Peyer's patch (tissue), 4 donors: ENCODE measurements around the gene ENTPD8. TPM values are rescaled to one million over a fixed set of nuclear protein-coding genes. Genes with fewer than 3 reads are reported as not detected.

ENCODE experiments used
- DNase-seq, 3 donors: peaks; one replicate each; pipeline ENCODE4 v3.0.0-alpha.2; 2017 to 2019
- H3K27ac ChIP-seq, 4 donors: fragments of 200-600 bp; sonication (generic); one replicate each; pipeline ENCODE4 v1.5.1; 2016 to 2019
- H3K27me3 ChIP-seq, 2 donors: fragments of 200-600 bp; sonication (generic); one replicate each; pipeline ENCODE4 v1.5.1; 2019
- H3K36me3 ChIP-seq, 3 donors: fragments of 200-600 bp; sonication (generic); one replicate each; pipeline ENCODE4 v1.5.1; 2016 to 2019
- H3K4me1 ChIP-seq, 4 donors: fragments of 200-600 bp; sonication (generic); one replicate each; pipeline ENCODE4 v1.5.1; 2016 to 2019
- H3K4me3 ChIP-seq, 4 donors: fragments of 200-600 bp; sonication (generic); 1 replicate in 3 of 4; 2 replicates in 1 of 4; pipeline ENCODE4 v1.5.1; 2016 to 2019; ENCODE audit warnings: mild to moderate bottlenecking in 1 of 4
- H3K9me3 ChIP-seq, 4 donors: fragments of 200-600 bp; sonication (generic); one replicate each; pipeline ENCODE4 v1.5.1; 2016 to 2019; ENCODE audit warnings: mild to moderate bottlenecking in 1 of 4
- CTCF ChIP-seq, 6 experiments: fragments of 450-650 bp in 4 of 6; fragments of 200-600 bp in 2 of 6; sonication (generic) in 1 of 6; IDR thresholded peaks; one replicate each; pipeline ENCODE4 v1.5.1; 2017 to 2019; ENCODE audit warnings: antibody characterized with exemption in 6 of 6, mild to moderate bottlenecking in 3 of 6, moderate library complexity in 1 of 6
- POLR2A ChIP-seq, 2 donors: fragments of 450-650 bp; IDR thresholded peaks; one replicate each; pipeline ENCODE4 v1.5.1; 2017; ENCODE audit warnings: antibody characterized with exemption in 2 of 2, mild to moderate bottlenecking in 2 of 2, moderate library complexity in 2 of 2
- total RNA-seq, 4 donors: library from RNA; depleted of rRNA; stranded (reverse); fragments of >200 nt; gene quantifications; one replicate each; pipeline ENCODE4 v1.1.0, GENCODE V29; 2016

ENTPD8 gene
- total RNA-seq, 4 donors from 2014 or later, result 26.4 to 143 (median 104) TPM

GRCh38 chr9:137405677-137406081 is 35.5 kb downstream of the ENTPD8 start:
- H3K27ac ChIP-seq, result no peak overlapping the region
- no peak overlapping the region for H3K4me3 ChIP-seq

GRCh38 chr9:137404961-137405567 is 36.1 kb downstream of the ENTPD8 start:
- Histone ChIP-seq H3K27me3 (no peaks in the 10 kb centered on the region), H3K9me3 (no peaks in the 10 kb centered on the region), H3K4me1 (peaks cover 0 to 26% (median 5%) of the 10 kb centered on the region in 4 donors), H3K27ac (no peak overlapping the region), H3K36me3 (no peaks in the 10 kb centered on the region), H3K4me3 (no peak overlapping the region)
- TF ChIP-seq CTCF (IDR thresholded peaks at IDR 0.05) (no peak), POLR2A (IDR thresholded peaks at IDR 0.05) (no peak)
- DNase-seq, result no peak

More at GRCh38 chr9:137405677-137406081, 35.5 kb downstream of the ENTPD8 start:
- no peak for DNase-seq
- no peak for TF ChIP-seq CTCF (IDR thresholded peaks at IDR 0.05)
- no peak for TF ChIP-seq POLR2A (IDR thresholded peaks at IDR 0.05)
- no peaks in the 10 kb centered on the region for H3K36me3 ChIP-seq
- H3K4me1 ChIP-seq, result peaks cover 0 to 23% (median 5%) of the 10 kb centered on the region in 4 donors
- H3K27me3 ChIP-seq, result no peaks in the 10 kb centered on the region
- H3K9me3 ChIP-seq, result no peaks in the 10 kb centered on the region

GRCh38 chr9:137403269-137403668 is 37.9 kb downstream of the ENTPD8 start:
- Histone ChIP-seq H3K4me3 (no peak overlapping the region), H3K4me1 (peaks cover 0 to 33% (median 5%) of the 10 kb centered on the region in 4 donors), H3K27me3 (no peaks in the 10 kb centered on the region), H3K9me3 (no peaks in the 10 kb centered on the region), H3K36me3 (no peaks in the 10 kb centered on the region), H3K27ac (no peak overlapping the region)
- TF ChIP-seq CTCF (IDR thresholded peaks at IDR 0.05), result no peak
- no peak for TF ChIP-seq POLR2A (IDR thresholded peaks at IDR 0.05)
- no peak for DNase-seq

GRCh38 chr9:137402746-137403145 is 38.4 kb downstream of the ENTPD8 start:
- no peak for DNase-seq
- H3K9me3 ChIP-seq, result no peaks in the 10 kb centered on the region
- no peaks in the 10 kb centered on the region for H3K27me3 ChIP-seq
- no peaks in the 10 kb centered on the region for H3K36me3 ChIP-seq
- no peak for TF ChIP-seq CTCF (IDR thresholded peaks at IDR 0.05)
- TF ChIP-seq POLR2A (IDR thresholded peaks at IDR 0.05), result no peak
- peaks cover 0 to 31% (median 4%) of the 10 kb centered on the region in 4 donors for H3K4me1 ChIP-seq
- no peak overlapping the region for H3K4me3 ChIP-seq
- H3K27ac ChIP-seq, result no peak overlapping the region

- H3K9me3 ChIP-seq, result no peaks in the 10 kb centered on the region
- peaks cover 0 to 15% (median 0%) of the 10 kb centered on the region in 4 donors for H3K4me1 ChIP-seq
- H3K4me3 ChIP-seq, result no peak overlapping the region
- H3K27ac ChIP-seq, result no peak overlapping the region
- DNase-seq, result no peak
- H3K36me3 ChIP-seq, result peaks cover 0 to 10% (median 0%) of the 10 kb centered on the region in 3 donors
- TF ChIP-seq CTCF (IDR thresholded peaks at IDR 0.05), result no peak
- TF ChIP-seq POLR2A (IDR thresholded peaks at IDR 0.05), result no peak
- H3K27me3 ChIP-seq, result no peaks in the 10 kb centered on the region
Measured at GRCh38 chr9:137398561-137399468, 42.3 kb downstream of the ENTPD8 start.
